Neural cell (in vitro differentiated cells): ENCODE measurements around the gene TSEN34. TPM values are rescaled to one million over a fixed set of nuclear protein-coding genes. Genes with fewer than 3 reads are reported as not detected.

ENCODE experiments used
- H2AFZ ChIP-seq: fragments of 200-600, 300-800 bp; sonication (generic), shearing (Covaris generic); 2 replicates; pipeline ENCODE4 v1.6.0; 2014; ENCODE audit warnings: low read depth, mild to moderate bottlenecking, antibody characterized with exemption, low read length, moderate library complexity
- H3F3A ChIP-seq: fragments of 200-600 bp; shearing (Covaris generic); 2 replicates; pipeline ENCODE4 v1.6.1; 2016; ENCODE audit warnings: mild to moderate bottlenecking, moderate library complexity, mixed read lengths, antibody characterized with exemption, low read length; ENCODE audit not compliant: insufficient read depth, poor library complexity, severe bottlenecking
- H3K27ac ChIP-seq: fragments of 200-600, 300-800 bp; sonication (generic), shearing (Covaris generic); 2 replicates; pipeline ENCODE4 v1.5.1; 2014; ENCODE audit warnings: mild to moderate bottlenecking, low read length, moderate library complexity
- H3K27me3 ChIP-seq: fragments of 300-800, 200-600 bp; sonication (generic), shearing (Covaris generic); 2 replicates; pipeline ENCODE4 v1.6.0; 2014; ENCODE audit warnings: mild to moderate bottlenecking, low read depth, low read length, moderate library complexity; ENCODE audit not compliant: insufficient read depth
- H3K36me3 ChIP-seq: fragments of 300-800, 200-600 bp; sonication (generic), shearing (Covaris generic); 2 replicates; pipeline ENCODE4 v1.5.1; 2014; ENCODE audit warnings: mild to moderate bottlenecking, antibody characterized with exemption, low read length, moderate library complexity; ENCODE audit not compliant: insufficient read depth
- H3K4me2 ChIP-seq: fragments of 300-800, 200-600 bp; sonication (generic), shearing (Covaris generic); 2 replicates; pipeline ENCODE4 v1.6.0; 2014; ENCODE audit warnings: mild to moderate bottlenecking, low read length
- H3K4me3 ChIP-seq: fragments of 300-800, 200-600 bp; sonication (generic), shearing (Covaris generic); 2 replicates; pipeline ENCODE4 v1.5.1; 2014; ENCODE audit warnings: mild to moderate bottlenecking, low read length, moderate library complexity
- H3K79me2 ChIP-seq: fragments of 200-600 bp; shearing (Covaris generic); replicated peaks from 2 replicates; pipeline ENCODE4 v1.6.0; 2014; ENCODE audit warnings: mild to moderate bottlenecking, low read length, moderate library complexity; ENCODE audit not compliant: insufficient read depth
- H3K9ac ChIP-seq: fragments of 300-800, 200-600 bp; sonication (generic), shearing (Covaris generic); 2 replicates; pipeline ENCODE4 v1.6.1; 2016; ENCODE audit warnings: mild to moderate bottlenecking, low read length, mixed read lengths
- H3K9me2 ChIP-seq: fragments of 200-600 bp; shearing (Covaris generic); 2 replicates; pipeline ENCODE4 v1.6.1; 2016; ENCODE audit warnings: mild to moderate bottlenecking, low read length, mixed read lengths; ENCODE audit not compliant: insufficient read depth
- H3K9me3 ChIP-seq: fragments of 200-600, 300-800 bp; sonication (generic), shearing (Covaris generic); 2 replicates; pipeline ENCODE4 v1.6.1; 2016; ENCODE audit warnings: mild to moderate bottlenecking, mixed run types, low read length, moderate library complexity, mixed read lengths
- H4K20me1 ChIP-seq: fragments of 200-600 bp; shearing (Covaris generic); 2 replicates; pipeline ENCODE4 v1.6.1; 2016; ENCODE audit warnings: mild to moderate bottlenecking, mixed run types; ENCODE audit not compliant: insufficient read depth
- EP300 ChIP-seq: fragments of 450-650 bp; conservative IDR thresholded peaks from 2 replicates; pipeline ENCODE4 v1.6.1; 2014; ENCODE audit warnings: antibody characterized with exemption, mild to moderate bottlenecking, moderate library complexity; ENCODE audit not compliant: poor library complexity, severe bottlenecking
- EZH2 ChIP-seq: fragments of 200-600, 300-800 bp; shearing (Covaris generic), sonication (generic); IDR thresholded peaks from 2 replicates; pipeline ENCODE4 v1.6.1; 2014; ENCODE audit warnings: antibody characterized with exemption, low read length, borderline replicate concordance, mild to moderate bottlenecking; ENCODE audit not compliant: insufficient read depth, poor library complexity, severe bottlenecking
- MXI1 ChIP-seq: fragments of 450-650 bp; conservative IDR thresholded peaks from 2 replicates; pipeline ENCODE4 v1.6.1; 2014; ENCODE audit warnings: antibody characterized with exemption, mild to moderate bottlenecking; ENCODE audit not compliant: poor library complexity, severe bottlenecking
- POLR2AphosphoS5 ChIP-seq: IDR thresholded peaks from 2 replicates; pipeline ENCODE4 v1.6.1; 2012
- RAD21 ChIP-seq: fragments of 450-650 bp; conservative IDR thresholded peaks from 2 replicates; pipeline ENCODE4 v1.6.1; 2014; ENCODE audit warnings: antibody characterized with exemption, mild to moderate bottlenecking, moderate library complexity
- SMC3 ChIP-seq: fragments of 450-650 bp; conservative IDR thresholded peaks from 2 replicates; pipeline ENCODE4 v1.6.1; 2014; ENCODE audit warnings: antibody characterized with exemption, mild to moderate bottlenecking, moderate library complexity; ENCODE audit not compliant: poor library complexity
- TAF1 ChIP-seq: IDR thresholded peaks from 2 replicates; pipeline ENCODE4 v1.6.1; 2012; ENCODE audit warnings: low read depth
- polyA plus RNA-seq: library from polyadenylated mRNA; depleted of rRNA; stranded (reverse); fragments of >200 nt; gene quantifications from 2 replicates; pipeline ENCODE4 v1.2.3, GENCODE V29; 2014
- TF ChIP-seq, protein P1 (sequence below): fragments of 450-650 bp; IDR thresholded peaks from 2 replicates; pipeline ENCODE4 v1.5.1; 2014; ENCODE audit warnings: antibody characterized with exemption, mild to moderate bottlenecking, moderate library complexity; ENCODE audit not compliant: poor library complexity, severe bottlenecking
- TF ChIP-seq, protein P2 (sequence below): IDR thresholded peaks from 2 replicates; pipeline ENCODE4 v1.6.1; 2012; ENCODE audit warnings: borderline replicate concordance

The TSEN34 gene
- polyA plus RNA-seq, 1 donor from 2014 or later: 113 TPM

DNA sequence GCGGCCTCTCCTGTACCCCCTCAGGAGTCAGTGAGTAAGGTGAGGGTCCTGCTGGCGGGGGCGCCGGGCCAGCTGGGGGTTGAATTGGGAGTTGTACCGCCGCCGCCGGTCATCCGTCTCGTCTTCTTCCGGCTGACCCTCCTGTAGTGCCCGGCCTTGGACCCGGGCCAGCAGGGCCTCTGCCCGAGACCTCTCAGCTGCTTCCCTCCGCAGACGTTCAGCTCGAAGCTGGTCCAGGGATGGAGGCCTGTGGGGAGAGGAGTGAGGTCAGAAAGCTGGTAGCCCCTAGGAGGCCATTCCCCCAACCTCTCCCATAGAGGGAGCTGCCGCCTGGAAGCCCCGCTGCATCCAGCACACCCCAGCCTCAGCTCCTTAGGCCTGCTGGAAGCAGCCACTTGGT lies 35.4 kb upstream of the TSEN34 start:
- no peak overlapping the region for H3K27ac ChIP-seq
- no peaks in the 10 kb centered on the region for H3K27me3 ChIP-seq
- peaks cover 9% of the 10 kb centered on the region for H3K79me2 ChIP-seq
- no peak overlapping the region for H3K4me2 ChIP-seq
- no peaks in the 10 kb centered on the region for H3K9me3 ChIP-seq
- no peak overlapping the region for H2AFZ ChIP-seq
- TF ChIP-seq TAF1 (no peak), RAD21 (no peak), SMC3 (no peak), EZH2 (no peak), EP300 (no peak), POLR2AphosphoS5 (no peak), MXI1 (no peak)
- TF ChIP-seq, protein P1, sequence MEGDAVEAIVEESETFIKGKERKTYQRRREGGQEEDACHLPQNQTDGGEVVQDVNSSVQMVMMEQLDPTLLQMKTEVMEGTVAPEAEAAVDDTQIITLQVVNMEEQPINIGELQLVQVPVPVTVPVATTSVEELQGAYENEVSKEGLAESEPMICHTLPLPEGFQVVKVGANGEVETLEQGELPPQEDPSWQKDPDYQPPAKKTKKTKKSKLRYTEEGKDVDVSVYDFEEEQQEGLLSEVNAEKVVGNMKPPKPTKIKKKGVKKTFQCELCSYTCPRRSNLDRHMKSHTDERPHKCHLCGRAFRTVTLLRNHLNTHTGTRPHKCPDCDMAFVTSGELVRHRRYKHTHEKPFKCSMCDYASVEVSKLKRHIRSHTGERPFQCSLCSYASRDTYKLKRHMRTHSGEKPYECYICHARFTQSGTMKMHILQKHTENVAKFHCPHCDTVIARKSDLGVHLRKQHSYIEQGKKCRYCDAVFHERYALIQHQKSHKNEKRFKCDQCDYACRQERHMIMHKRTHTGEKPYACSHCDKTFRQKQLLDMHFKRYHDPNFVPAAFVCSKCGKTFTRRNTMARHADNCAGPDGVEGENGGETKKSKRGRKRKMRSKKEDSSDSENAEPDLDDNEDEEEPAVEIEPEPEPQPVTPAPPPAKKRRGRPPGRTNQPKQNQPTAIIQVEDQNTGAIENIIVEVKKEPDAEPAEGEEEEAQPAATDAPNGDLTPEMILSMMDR: no peak
- TF ChIP-seq, protein P2, sequence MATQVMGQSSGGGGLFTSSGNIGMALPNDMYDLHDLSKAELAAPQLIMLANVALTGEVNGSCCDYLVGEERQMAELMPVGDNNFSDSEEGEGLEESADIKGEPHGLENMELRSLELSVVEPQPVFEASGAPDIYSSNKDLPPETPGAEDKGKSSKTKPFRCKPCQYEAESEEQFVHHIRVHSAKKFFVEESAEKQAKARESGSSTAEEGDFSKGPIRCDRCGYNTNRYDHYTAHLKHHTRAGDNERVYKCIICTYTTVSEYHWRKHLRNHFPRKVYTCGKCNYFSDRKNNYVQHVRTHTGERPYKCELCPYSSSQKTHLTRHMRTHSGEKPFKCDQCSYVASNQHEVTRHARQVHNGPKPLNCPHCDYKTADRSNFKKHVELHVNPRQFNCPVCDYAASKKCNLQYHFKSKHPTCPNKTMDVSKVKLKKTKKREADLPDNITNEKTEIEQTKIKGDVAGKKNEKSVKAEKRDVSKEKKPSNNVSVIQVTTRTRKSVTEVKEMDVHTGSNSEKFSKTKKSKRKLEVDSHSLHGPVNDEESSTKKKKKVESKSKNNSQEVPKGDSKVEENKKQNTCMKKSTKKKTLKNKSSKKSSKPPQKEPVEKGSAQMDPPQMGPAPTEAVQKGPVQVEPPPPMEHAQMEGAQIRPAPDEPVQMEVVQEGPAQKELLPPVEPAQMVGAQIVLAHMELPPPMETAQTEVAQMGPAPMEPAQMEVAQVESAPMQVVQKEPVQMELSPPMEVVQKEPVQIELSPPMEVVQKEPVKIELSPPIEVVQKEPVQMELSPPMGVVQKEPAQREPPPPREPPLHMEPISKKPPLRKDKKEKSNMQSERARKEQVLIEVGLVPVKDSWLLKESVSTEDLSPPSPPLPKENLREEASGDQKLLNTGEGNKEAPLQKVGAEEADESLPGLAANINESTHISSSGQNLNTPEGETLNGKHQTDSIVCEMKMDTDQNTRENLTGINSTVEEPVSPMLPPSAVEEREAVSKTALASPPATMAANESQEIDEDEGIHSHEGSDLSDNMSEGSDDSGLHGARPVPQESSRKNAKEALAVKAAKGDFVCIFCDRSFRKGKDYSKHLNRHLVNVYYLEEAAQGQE: no peak
- H3K9ac ChIP-seq: no peak overlapping the region
- H3K9me2 ChIP-seq: no peaks in the 10 kb centered on the region
- no peak overlapping the region for H3K4me3 ChIP-seq
- H3K36me3 ChIP-seq: no peaks in the 10 kb centered on the region
- H4K20me1 ChIP-seq: no peaks in the 10 kb centered on the region
- no peaks in the 10 kb centered on the region for H3F3A ChIP-seq

DNA sequence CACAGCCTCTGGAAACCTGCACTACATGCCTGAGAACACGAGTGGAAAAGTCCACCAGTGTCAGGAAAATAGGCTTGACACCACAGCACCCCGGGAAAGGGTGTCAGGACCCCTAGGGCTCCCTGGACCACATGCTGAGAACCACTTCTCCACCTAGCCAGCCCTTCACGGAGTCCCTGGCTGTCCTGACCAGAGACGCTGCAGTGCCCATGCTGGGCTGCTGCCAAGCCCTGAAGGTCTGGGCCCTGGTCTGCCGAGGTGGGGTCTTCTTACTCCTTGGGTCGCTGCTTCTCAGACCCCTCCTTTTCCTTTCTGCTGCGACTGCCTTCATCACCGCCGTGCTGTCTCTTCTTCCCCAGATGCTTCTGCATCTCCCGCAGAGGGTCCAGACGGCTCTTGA lies 34.6 kb upstream of the TSEN34 start:
- H3K4me2 ChIP-seq: no peak overlapping the region
- H4K20me1 ChIP-seq: no peaks in the 10 kb centered on the region
- H3K27me3 ChIP-seq: no peaks in the 10 kb centered on the region
- no peaks in the 10 kb centered on the region for H3F3A ChIP-seq
- no peaks in the 10 kb centered on the region for H3K9me3 ChIP-seq
- no peak overlapping the region for H3K27ac ChIP-seq
- H3K9me2 ChIP-seq: no peaks in the 10 kb centered on the region
- TF ChIP-seq, protein P1: no peak
- no peaks in the 10 kb centered on the region for H3K36me3 ChIP-seq
- no peak overlapping the region for H3K9ac ChIP-seq
- no peak overlapping the region for H2AFZ ChIP-seq
- no peak overlapping the region for H3K4me3 ChIP-seq
- H3K79me2 ChIP-seq: peaks cover 9% of the 10 kb centered on the region
